Endodermal cell (in vitro differentiated cells): ENCODE data around the gene DMBT1. TPM values are rescaled to one million over a fixed set of nuclear protein-coding genes. Genes with fewer than 3 reads are reported as not detected.

Source experiments
- DNase-seq: peaks from one replicate; pipeline ENCODE4 v3.0.0-alpha.2; 2017
- H3K27ac ChIP-seq: 2 replicates; pipeline ENCODE4 v1.5.1; 2013; ENCODE audit warnings: mild to moderate bottlenecking, low read depth, low read length, moderate library complexity
- H3K27me3 ChIP-seq: 2 replicates; pipeline ENCODE4 v1.6.1; 2013; ENCODE audit warnings: mild to moderate bottlenecking, low read length, moderate library complexity; ENCODE audit not compliant: insufficient read depth, control insufficient read depth, poor library complexity, severe bottlenecking
- H3K36me3 ChIP-seq: 2 replicates; pipeline ENCODE4 v1.7.0; 2013; ENCODE audit warnings: mild to moderate bottlenecking, low read length, moderate library complexity; ENCODE audit not compliant: control insufficient read depth, insufficient read depth
- H3K4me1 ChIP-seq: one replicate; pipeline ENCODE4 v1.7.0; 2013; ENCODE audit warnings: low read length; ENCODE audit not compliant: control insufficient read depth, insufficient read depth
- H3K4me3 ChIP-seq: 2 replicates; pipeline ENCODE4 v1.5.1; 2013; ENCODE audit warnings: mild to moderate bottlenecking, low read length, moderate library complexity
- H3K9ac ChIP-seq: 2 replicates; pipeline ENCODE4 v1.6.1; 2013; ENCODE audit warnings: mild to moderate bottlenecking, low read length, moderate library complexity; ENCODE audit not compliant: poor library complexity, severe bottlenecking; ENCODE audit errors: extremely low read depth
- H3K9me3 ChIP-seq: 2 replicates; pipeline ENCODE4 v1.6.1; 2013; ENCODE audit warnings: mild to moderate bottlenecking, low read length, moderate library complexity; ENCODE audit not compliant: control insufficient read depth
- H3K27ac Mint-ChIP-seq: 2 replicates; pipeline ENCODE4 v1.8.0; 2020; ENCODE audit warnings: mixed read lengths
- H3K27me3 Mint-ChIP-seq: 2 replicates; pipeline ENCODE4 v1.8.0; 2021; ENCODE audit warnings: mild to moderate bottlenecking, mixed read lengths; ENCODE audit not compliant: insufficient read depth
- H3K36me3 Mint-ChIP-seq: 2 replicates; pipeline ENCODE4 v1.8.0; 2020; ENCODE audit warnings: low read depth, mixed read lengths
- H3K4me1 Mint-ChIP-seq: 2 replicates; pipeline ENCODE4 v1.8.0; 2020; ENCODE audit warnings: mixed read lengths
- H3K4me3 Mint-ChIP-seq: 2 replicates; pipeline ENCODE4 v1.8.0; 2020; ENCODE audit warnings: mild to moderate bottlenecking, moderate library complexity, mixed read lengths
- H3K9me3 Mint-ChIP-seq: 2 replicates; pipeline ENCODE4 v1.8.0; 2020; ENCODE audit warnings: mild to moderate bottlenecking, mixed read lengths
- WGBS, 2 experiments: methylation state at CpG; one replicate each; pipeline versions ENCODE4 v1.1.5 to v1.1.7; 2013; ENCODE audit warnings: missing lambda C conversion rate in 2 of 2, mixed read lengths in 1 of 2; ENCODE audit not compliant: insufficient coverage in 1 of 2, insufficient read length in 1 of 2; 5-methylcytosine and 5-hydroxymethylcytosine counted together
- total RNA-seq, 2 donors: library from RNA; stranded (reverse); fragmentation: NEBNext Ultra II Directional in 1 of 2; extraction: Animal tissue kit (Norgen Biotek cat#: 25700) in 1 of 2; gene quantifications; 2 replicates in 1 of 2; 3 replicates in 1 of 2; pipeline ENCODE4 v1.2.1, GENCODE V29; 2021
- TF ChIP-seq, protein P1 (sequence below): fragments of 200-600 bp; sonication (generic); conservative IDR thresholded peaks from 2 replicates; pipeline ENCODE4 v1.5.0; 2021; ENCODE audit warnings: antibody characterized with exemption, mild to moderate bottlenecking

Gene DMBT1
- total RNA-seq, 2 donors from 2014 or later = not detected

DNA sequence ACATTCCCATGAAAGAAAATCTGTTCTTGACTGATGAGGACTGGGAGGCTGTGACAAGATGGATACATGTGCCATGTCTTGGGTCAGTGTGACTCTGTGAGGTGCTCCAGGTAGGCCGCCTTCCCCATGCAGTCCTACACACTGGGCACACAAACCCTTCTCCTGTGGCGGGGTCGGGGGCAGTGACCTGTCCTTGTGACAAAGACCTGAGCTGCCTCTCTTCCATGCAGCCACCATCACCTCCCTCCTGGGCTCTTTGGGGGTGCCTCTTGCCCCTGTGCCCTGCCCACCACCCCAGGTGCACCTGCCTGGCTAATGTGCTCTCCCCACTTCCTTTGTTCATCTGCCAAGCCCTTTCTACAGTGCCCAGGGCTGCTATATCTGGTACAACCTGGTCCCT is 35.7 kb upstream of the DMBT1 start:
- no peak overlapping the region for H3K27ac Mint-ChIP-seq
- 82 to 100% methylated on average over 3 of the region's 3 CpGs for WGBS, 2 experiments

DNA sequence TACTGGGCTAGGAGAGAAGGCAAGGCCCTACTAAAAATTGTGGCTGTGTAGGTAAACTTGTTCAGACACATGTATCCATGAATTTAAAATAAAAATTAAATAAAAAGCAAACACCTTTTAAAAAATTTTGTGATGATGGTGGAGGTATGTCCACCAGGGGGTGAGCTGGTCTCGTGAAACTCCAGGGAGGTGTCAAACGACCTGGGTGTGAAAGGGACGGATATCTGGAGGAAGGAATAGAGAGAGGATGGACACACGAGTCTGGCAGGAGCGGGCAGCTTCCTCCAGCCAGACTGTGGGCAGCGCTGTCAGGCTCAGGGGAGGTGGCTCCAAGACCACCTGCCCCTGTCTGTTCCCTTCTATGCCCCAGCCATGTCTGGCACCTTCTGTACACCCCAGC is 34.8 kb upstream of the DMBT1 start:
- Histone ChIP-seq H3K4me3 (no peak overlapping the region), H3K9ac (no peak overlapping the region), H3K27me3 (peaks cover 57% of the 10 kb centered on the region), H3K9me3 (no peaks in the 10 kb centered on the region), H3K27ac (no peak overlapping the region), H3K36me3 (no peaks in the 10 kb centered on the region), H3K4me1 (no peaks in the 10 kb centered on the region)
- Mint-ChIP-seq H3K36me3 (no peaks in the 10 kb centered on the region), H3K4me3 (no peak overlapping the region), H3K27me3 (peaks cover 51% of the 10 kb centered on the region), H3K27ac (no peak overlapping the region), H3K9me3 (peaks cover 3% of the 10 kb centered on the region), H3K4me1 (no peaks in the 10 kb centered on the region)
- 73 to 78% methylated on average over 3 to 6 of the region's 6 CpGs for WGBS, 2 experiments
- TF ChIP-seq, protein P1, sequence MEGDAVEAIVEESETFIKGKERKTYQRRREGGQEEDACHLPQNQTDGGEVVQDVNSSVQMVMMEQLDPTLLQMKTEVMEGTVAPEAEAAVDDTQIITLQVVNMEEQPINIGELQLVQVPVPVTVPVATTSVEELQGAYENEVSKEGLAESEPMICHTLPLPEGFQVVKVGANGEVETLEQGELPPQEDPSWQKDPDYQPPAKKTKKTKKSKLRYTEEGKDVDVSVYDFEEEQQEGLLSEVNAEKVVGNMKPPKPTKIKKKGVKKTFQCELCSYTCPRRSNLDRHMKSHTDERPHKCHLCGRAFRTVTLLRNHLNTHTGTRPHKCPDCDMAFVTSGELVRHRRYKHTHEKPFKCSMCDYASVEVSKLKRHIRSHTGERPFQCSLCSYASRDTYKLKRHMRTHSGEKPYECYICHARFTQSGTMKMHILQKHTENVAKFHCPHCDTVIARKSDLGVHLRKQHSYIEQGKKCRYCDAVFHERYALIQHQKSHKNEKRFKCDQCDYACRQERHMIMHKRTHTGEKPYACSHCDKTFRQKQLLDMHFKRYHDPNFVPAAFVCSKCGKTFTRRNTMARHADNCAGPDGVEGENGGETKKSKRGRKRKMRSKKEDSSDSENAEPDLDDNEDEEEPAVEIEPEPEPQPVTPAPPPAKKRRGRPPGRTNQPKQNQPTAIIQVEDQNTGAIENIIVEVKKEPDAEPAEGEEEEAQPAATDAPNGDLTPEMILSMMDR = peak; percentile 72
- no peak for DNase-seq

More for the DNA sequence above, 35.7 kb upstream of the DMBT1 start:
- Histone ChIP-seq H3K9me3 (no peaks in the 10 kb centered on the region), H3K27me3 (peaks cover 47% of the 10 kb centered on the region), H3K4me1 (no peaks in the 10 kb centered on the region), H3K36me3 (no peaks in the 10 kb centered on the region), H3K27ac (no peak overlapping the region), H3K9ac (no peak overlapping the region), H3K4me3 (no peak overlapping the region)
- Mint-ChIP-seq H3K4me3 (no peak overlapping the region), H3K4me1 (no peaks in the 10 kb centered on the region), H3K27me3 (peaks cover 41% of the 10 kb centered on the region), H3K9me3 (peaks cover 3% of the 10 kb centered on the region), H3K36me3 (no peaks in the 10 kb centered on the region)
- DNase-seq = no peak
- TF ChIP-seq, protein P1 = no peak

DNA sequence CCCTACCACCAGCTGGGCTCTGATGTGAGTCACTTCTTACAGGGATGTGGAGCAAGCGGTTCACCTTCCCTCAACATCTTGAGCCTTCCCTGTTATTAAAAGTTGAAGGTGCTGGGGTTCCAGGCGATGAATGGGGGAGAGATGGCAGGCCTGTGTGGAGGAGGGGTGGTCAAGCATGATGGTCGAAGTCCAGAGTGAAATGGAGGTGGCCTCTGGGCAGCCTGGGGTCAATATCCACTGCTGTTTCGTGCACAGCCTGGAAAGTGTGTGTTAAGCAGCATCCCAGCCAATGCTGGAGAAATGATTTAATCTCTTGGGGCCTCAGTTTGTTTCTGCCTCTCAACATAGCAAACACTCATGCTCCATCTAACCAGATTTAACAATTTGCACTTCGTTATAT is 33.7 kb upstream of the DMBT1 start:
- no peaks in the 10 kb centered on the region for H3K36me3 Mint-ChIP-seq
- H3K9me3 ChIP-seq = no peaks in the 10 kb centered on the region
- H3K9ac ChIP-seq = no peak overlapping the region
- H3K4me3 ChIP-seq = no peak overlapping the region
- no peaks in the 10 kb centered on the region for H3K4me1 ChIP-seq
- WGBS, 2 experiments = 87 to 100% methylated on average over 1 to 5 of the region's 5 CpGs
- peaks cover 61% of the 10 kb centered on the region for H3K27me3 Mint-ChIP-seq
- H3K9me3 Mint-ChIP-seq = peaks cover 3% of the 10 kb centered on the region
- no peak overlapping the region for H3K27ac Mint-ChIP-seq
- no peaks in the 10 kb centered on the region for H3K36me3 ChIP-seq
- no peaks in the 10 kb centered on the region for H3K4me1 Mint-ChIP-seq
- no peak for DNase-seq
- TF ChIP-seq, protein P1 = no peak
- no peak overlapping the region for H3K27ac ChIP-seq
- H3K27me3 ChIP-seq = peaks cover 67% of the 10 kb centered on the region
- no peak overlapping the region for H3K4me3 Mint-ChIP-seq
